ENCODE data around the gene PRAMEF18.
"Not testable (repeated sequence)": the region's sequence is repeated elsewhere in the genome, so short reads cannot be mapped to it uniquely, and the experiment has no call there.

PRAMEF18 gene

GRCh38 chr1:13208712-13209111 is 17.2 kb downstream of the PRAMEF18 start:
- not testable (repeated sequence) for DNase-seq (ENCODE audit: low read depth)

- DNase-seq (ENCODE audit: low read depth): not testable (repeated sequence)
Observed at GRCh38 chr1:13201309-13201708, 24.6 kb downstream of the PRAMEF18 start, which contains the start of gene PRAMEF13. Gene PRAMEF13, minus strand, starts transcription at chr1:13201409. Its CDS starts 1,820 bp downstream, at chr1:13199589.
